Ovary (tissue), 9 donors: ENCODE data around the gene TP53TG5. TPM values are rescaled to one million over a fixed set of nuclear protein-coding genes. Genes with fewer than 3 reads are reported as not detected.

Experiments used
- DNase-seq, 5 donors: peaks; one replicate each; pipeline ENCODE4 v3.0.0-alpha.2; 2019 to 2020
- H3K27ac ChIP-seq, 2 donors: fragments of 200-600 bp; one replicate each; pipeline versions ENCODE4 v1.5.1 to v1.8.0; 2019 to 2022
- H3K27me3 ChIP-seq: fragments of 200-600 bp; one replicate; pipeline ENCODE4 v1.8.0; 2022
- H3K36me3 ChIP-seq: fragments of 200-600 bp; sonication (generic); one replicate; pipeline ENCODE4 v1.5.1; 2019
- H3K4me1 ChIP-seq: one replicate; pipeline ENCODE4 v1.8.1; 2013; ENCODE audit warnings: mild to moderate bottlenecking, moderate library complexity; ENCODE audit not compliant: insufficient read depth
- H3K4me3 ChIP-seq: fragments of 200-600 bp; sonication (generic); one replicate; pipeline ENCODE4 v1.5.1; 2017
- H3K9me3 ChIP-seq, 2 donors: fragments of 200-600 bp in 1 of 2; sonication (generic) in 1 of 2; one replicate each; pipeline versions ENCODE4 v1.5.1 to v1.8.1; 2013 to 2019; ENCODE audit warnings: mild to moderate bottlenecking in 1 of 2, moderate library complexity in 1 of 2
- CTCF ChIP-seq, 3 donors: fragments of 450-650 bp in 2 of 3; fragments of 200-600 bp in 1 of 3; IDR thresholded peaks; one replicate each; pipeline versions ENCODE4 v1.5.1 to v1.8.0; 2016 to 2022; ENCODE audit warnings: antibody characterized with exemption in 3 of 3, mild to moderate bottlenecking in 1 of 3
- EP300 ChIP-seq: sonication (generic); formaldehyde crosslinking; IDR thresholded peaks from one replicate; pipeline ENCODE4 v1.6.1; 2017; ENCODE audit warnings: antibody characterized with exemption
- POLR2A ChIP-seq: fragments of 450-650 bp; IDR thresholded peaks from one replicate; pipeline ENCODE4 v1.6.1; 2017; ENCODE audit warnings: antibody characterized with exemption, mild to moderate bottlenecking, moderate library complexity
- WGBS, 3 donors: extraction: QIAGEN DNeasy Blood & Tissue Kit in 1 of 3; methylation state at CpG; one replicate each; pipeline versions ENCODE4 v1.1.5 to v1.1.7; 2013 to 2017; 5-methylcytosine and 5-hydroxymethylcytosine counted together
- intact Hi-C, 4 donors: fragments of 100-400 bp; cut with DNase I; formaldehyde crosslinking; loops; one replicate each; pipeline versions ENCODE4 v1.11.0 to v1.15.1; 2022 to 2023
- polyA plus RNA-seq, 2 donors: library from polyadenylated mRNA; stranded (reverse); fragments of 200-250 nt in 1 of 2; fragments of 350-450 nt in 1 of 2; fragmentation: Illumina TruSeq in 1 of 2; extraction: RNeasy Lipid Tissue Mini Kit (QIAGEN cat#74804) in 1 of 2; gene quantifications; one replicate each; pipeline ENCODE4 v1.2.3, GENCODE V29; 2013 to 2014
- total RNA-seq, 7 donors: library from RNA; depleted of rRNA in 2 of 7; stranded (reverse); fragments of >200 nt in 2 of 7; fragmentation: NEBNext Ultra II Directional in 3 of 7; extraction: Animal tissue kit (Norgen Biotek cat#: 25700) in 3 of 7; gene quantifications; one replicate each; pipeline versions ENCODE4 v1.1.0 to v1.2.4, GENCODE V29; 2016 to 2023
- donor health status: DM: no; HTN: no; CAD: no; lungs with moderate emphysema.
- donor health status: DM: no; HTN: no; CAD: no.
- donor health status: Bipolar disorder and iron deficiency.
- donor health status: DM: yes; HTN: yes; CAD: no.
- donor health status: DM: no; HTN: no; CAD: no.
- donor health status: DM: yes; HTN: yes; CAD: no.

The TP53TG5 gene
- total and polyA plus RNA-seq, 9 donors = 0.02 to 0.89 (median 0.42) TPM; not detected in 6

- TF ChIP-seq EP300 = no peak
- peak; percentile 69 for TF ChIP-seq POLR2A
- TF ChIP-seq CTCF (IDR thresholded peaks at IDR 0.05) = no peak
- Histone ChIP-seq H3K27me3 (no peaks in the 10 kb centered on the region), H3K9me3 (no peaks in the 10 kb centered on the region), H3K4me3 (peak within 1 kb of the TSS; percentile 95), H3K27ac (peak within 1 kb of the TSS; percentile 41 to 46), H3K36me3 (no peaks in the 10 kb centered on the region), H3K4me1 (peaks cover 5% of the 10 kb centered on the region)
- 0 to 1% (median 0%) methylated on average over 51 to 52 of the region's 52 CpGs for WGBS, 3 donors
- DNase-seq = peak; percentile 75 to 86 (median 78)
- intact Hi-C loops = loop anchor here in 1 of 4 donors (5.0 to 10.0 kb wide), 2 partner anchors 44 to 771 kb away; no protein-coding TSS in a partner anchor
Measured at GRCh38 chr20:45415822-45416637, 37.9 kb upstream of the TP53TG5 start, which contains the start of gene PIGT. TSS of gene PIGT (plus strand) at chr20:45416141. CDS start at chr20:45416157, 16 bp downstream.

- no peaks in the 10 kb centered on the region for H3K36me3 ChIP-seq
- intact Hi-C loops = loop anchor here in 1 of 4 donors (10.0 kb wide), 1 partner anchor 769 kb away; no protein-coding TSS in a partner anchor
- H3K9me3 ChIP-seq = no peaks in the 10 kb centered on the region
- no peak overlapping the region for H3K4me3 ChIP-seq
- TF ChIP-seq CTCF (IDR thresholded peaks at IDR 0.05) = no peak
- TF ChIP-seq POLR2A = no peak
- no peak for TF ChIP-seq EP300
- H3K27me3 ChIP-seq = no peaks in the 10 kb centered on the region
- no peak overlapping the region for H3K27ac ChIP-seq
- 65 to 78% (median 67%) methylated on average over 3 of the region's 3 CpGs for WGBS, 3 donors
- DNase-seq = no peak
- peaks cover 5% of the 10 kb centered on the region for H3K4me1 ChIP-seq
Measured at GRCh38 chr20:45413479-45413878, 35.4 kb upstream of the TP53TG5 start.

GRCh38 chr20:45412653-45413052 lies 34.5 kb upstream of the TP53TG5 start:
- Histone ChIP-seq H3K27ac (no peak overlapping the region), H3K36me3 (no peaks in the 10 kb centered on the region), H3K9me3 (no peaks in the 10 kb centered on the region), H3K27me3 (no peaks in the 10 kb centered on the region), H3K4me3 (no peak overlapping the region), H3K4me1 (peaks cover 5% of the 10 kb centered on the region)
- WGBS, 3 donors = 43 to 60% (median 51%) methylated on average over 5 of the region's 5 CpGs
- TF ChIP-seq CTCF (IDR thresholded peaks at IDR 0.05) = no peak
- no peak for TF ChIP-seq POLR2A
- TF ChIP-seq EP300 = no peak
- intact Hi-C loops = loop anchor here in 1 of 4 donors (10.0 kb wide), 1 partner anchor 768 kb away; no protein-coding TSS in a partner anchor
- no peak for DNase-seq

- intact Hi-C loops = loop anchor here in 1 of 4 donors (10.0 kb wide), 1 partner anchor 766 kb away; no protein-coding TSS in a partner anchor
- no peak overlapping the region for H3K27ac ChIP-seq
- H3K4me1 ChIP-seq = peaks cover 3% of the 10 kb centered on the region
- H3K27me3 ChIP-seq = no peaks in the 10 kb centered on the region
- H3K9me3 ChIP-seq = no peaks in the 10 kb centered on the region
- TF ChIP-seq CTCF (IDR thresholded peaks at IDR 0.05) = no peak
- TF ChIP-seq POLR2A = no peak
- TF ChIP-seq EP300 = no peak
- H3K36me3 ChIP-seq = no peaks in the 10 kb centered on the region
- WGBS, 3 donors = 52 to 60% (median 58%) methylated on average over 8 of the region's 8 CpGs
- no peak for DNase-seq
- H3K4me3 ChIP-seq = no peak overlapping the region
Measured at GRCh38 chr20:45410887-45411286, 32.8 kb upstream of the TP53TG5 start.
